Peyer's patch (tissue), 4 donors: ENCODE results near the gene MTFP1. TPM values are rescaled to one million over a fixed set of nuclear protein-coding genes. Genes with fewer than 3 reads are reported as not detected.
"Not testable (repeated sequence)": the region's sequence is repeated elsewhere in the genome, so short reads cannot be mapped to it uniquely, and the experiment has no call there.

Source experiments
- DNase-seq, 3 donors: peaks; one replicate each; pipeline ENCODE4 v3.0.0-alpha.2; 2017 to 2019
- H3K27ac ChIP-seq, 4 donors: fragments of 200-600 bp; sonication (generic); one replicate each; pipeline ENCODE4 v1.5.1; 2016 to 2019
- H3K27me3 ChIP-seq, 2 donors: fragments of 200-600 bp; sonication (generic); one replicate each; pipeline ENCODE4 v1.5.1; 2019
- H3K36me3 ChIP-seq, 3 donors: fragments of 200-600 bp; sonication (generic); one replicate each; pipeline ENCODE4 v1.5.1; 2016 to 2019
- H3K4me1 ChIP-seq, 4 donors: fragments of 200-600 bp; sonication (generic); one replicate each; pipeline ENCODE4 v1.5.1; 2016 to 2019
- H3K4me3 ChIP-seq, 4 donors: fragments of 200-600 bp; sonication (generic); 1 replicate in 3 of 4; 2 replicates in 1 of 4; pipeline ENCODE4 v1.5.1; 2016 to 2019; ENCODE audit warnings: mild to moderate bottlenecking in 1 of 4
- H3K9me3 ChIP-seq, 4 donors: fragments of 200-600 bp; sonication (generic); one replicate each; pipeline ENCODE4 v1.5.1; 2016 to 2019; ENCODE audit warnings: mild to moderate bottlenecking in 1 of 4
- POLR2A ChIP-seq, 2 donors: fragments of 450-650 bp; IDR thresholded peaks; one replicate each; pipeline ENCODE4 v1.5.1; 2017; ENCODE audit warnings: antibody characterized with exemption in 2 of 2, mild to moderate bottlenecking in 2 of 2, moderate library complexity in 2 of 2
- total RNA-seq, 4 donors: library from RNA; depleted of rRNA; stranded (reverse); fragments of >200 nt; gene quantifications; one replicate each; pipeline ENCODE4 v1.1.0, GENCODE V29; 2016
- TF ChIP-seq, protein P1 (sequence below), 6 experiments: fragments of 450-650 bp in 4 of 6; fragments of 200-600 bp in 2 of 6; sonication (generic) in 1 of 6; IDR thresholded peaks; one replicate each; pipeline ENCODE4 v1.5.1; 2017 to 2019; ENCODE audit warnings: antibody characterized with exemption in 6 of 6, mild to moderate bottlenecking in 3 of 6, moderate library complexity in 1 of 6

Gene MTFP1
- total RNA-seq, 4 donors from 2014 or later, result 12.4 to 24.7 (median 19.2) TPM

DNA sequence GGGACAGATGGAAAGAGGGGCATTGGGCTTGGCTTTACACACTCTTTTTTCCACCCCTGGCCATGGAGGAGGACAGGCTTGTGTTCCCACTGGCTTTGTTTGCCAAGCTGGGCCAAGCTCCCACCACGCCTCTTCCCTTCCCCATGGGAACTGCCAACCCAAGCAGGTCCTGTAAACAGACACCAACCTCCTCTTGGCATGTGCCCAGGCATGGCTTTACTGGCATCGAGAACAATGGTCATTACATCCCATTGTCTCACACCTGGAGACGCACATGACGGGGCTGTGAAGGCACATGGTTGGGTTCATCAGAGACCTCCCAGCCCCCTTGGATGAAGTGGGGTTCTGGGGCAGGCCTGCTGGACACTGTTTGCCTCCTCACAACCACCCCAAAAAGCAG is 34.6 kb downstream of the MTFP1 start:
- DNase-seq, result no peak
- Histone ChIP-seq H3K27me3 (no peaks in the 10 kb centered on the region), H3K9me3 (no peaks in the 10 kb centered on the region), H3K4me3 (no peak overlapping the region), H3K36me3 (no peaks in the 10 kb centered on the region), H3K27ac (no peak overlapping the region), H3K4me1 (no peaks in the 10 kb centered on the region)
- TF ChIP-seq POLR2A (IDR thresholded peaks at IDR 0.05), result no peak
- TF ChIP-seq, protein P1, sequence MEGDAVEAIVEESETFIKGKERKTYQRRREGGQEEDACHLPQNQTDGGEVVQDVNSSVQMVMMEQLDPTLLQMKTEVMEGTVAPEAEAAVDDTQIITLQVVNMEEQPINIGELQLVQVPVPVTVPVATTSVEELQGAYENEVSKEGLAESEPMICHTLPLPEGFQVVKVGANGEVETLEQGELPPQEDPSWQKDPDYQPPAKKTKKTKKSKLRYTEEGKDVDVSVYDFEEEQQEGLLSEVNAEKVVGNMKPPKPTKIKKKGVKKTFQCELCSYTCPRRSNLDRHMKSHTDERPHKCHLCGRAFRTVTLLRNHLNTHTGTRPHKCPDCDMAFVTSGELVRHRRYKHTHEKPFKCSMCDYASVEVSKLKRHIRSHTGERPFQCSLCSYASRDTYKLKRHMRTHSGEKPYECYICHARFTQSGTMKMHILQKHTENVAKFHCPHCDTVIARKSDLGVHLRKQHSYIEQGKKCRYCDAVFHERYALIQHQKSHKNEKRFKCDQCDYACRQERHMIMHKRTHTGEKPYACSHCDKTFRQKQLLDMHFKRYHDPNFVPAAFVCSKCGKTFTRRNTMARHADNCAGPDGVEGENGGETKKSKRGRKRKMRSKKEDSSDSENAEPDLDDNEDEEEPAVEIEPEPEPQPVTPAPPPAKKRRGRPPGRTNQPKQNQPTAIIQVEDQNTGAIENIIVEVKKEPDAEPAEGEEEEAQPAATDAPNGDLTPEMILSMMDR (IDR thresholded peaks at IDR 0.05), result no peak

DNA sequence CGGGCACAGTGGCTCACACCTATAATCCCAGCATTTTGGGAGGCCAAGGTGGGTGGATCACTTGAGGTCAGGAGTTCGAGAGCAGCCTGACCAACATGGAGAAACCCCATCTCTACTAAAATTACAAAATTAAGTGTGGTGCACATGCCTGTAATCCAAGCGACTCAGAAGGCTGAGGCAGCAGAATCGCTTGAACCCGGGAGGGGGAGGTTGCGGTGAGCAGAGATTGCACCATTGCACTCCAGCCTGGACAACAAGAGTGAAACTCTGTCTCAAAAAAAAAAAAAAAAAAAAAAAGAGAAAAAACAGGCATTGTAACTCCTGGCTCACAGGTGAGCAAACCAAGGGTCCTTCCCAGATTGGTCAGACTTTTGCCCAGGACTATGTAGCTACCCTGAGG is 35.0 kb downstream of the MTFP1 start:
- not testable (repeated sequence) for H3K4me1 ChIP-seq, H3K4me3 ChIP-seq, DNase-seq, H3K36me3 ChIP-seq, H3K27ac ChIP-seq, H3K9me3 ChIP-seq, H3K27me3 ChIP-seq

DNA sequence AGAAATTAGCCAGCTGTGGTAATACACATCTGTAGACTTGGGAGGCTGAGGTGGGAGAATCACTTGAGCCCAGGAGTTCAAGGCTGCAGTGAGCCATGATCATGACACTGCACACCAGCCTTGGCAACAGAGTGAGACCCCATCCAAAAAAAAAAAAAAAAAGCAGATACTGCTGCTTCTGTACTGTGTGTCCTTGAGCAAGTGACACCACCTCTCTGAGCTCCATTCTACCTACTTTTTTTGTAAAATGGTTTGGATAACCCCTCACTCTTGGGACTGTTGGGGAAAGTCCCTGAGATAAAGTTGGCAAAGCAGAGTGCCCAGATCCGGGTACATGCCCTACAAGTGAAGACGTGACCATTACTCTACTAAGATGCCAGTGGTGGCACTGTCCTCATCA is 43.6 kb downstream of the MTFP1 start:
- Histone ChIP-seq H3K4me1 (no peaks in the 10 kb centered on the region), H3K9me3 (no peaks in the 10 kb centered on the region), H3K36me3 (no peaks in the 10 kb centered on the region), H3K4me3 (no peak overlapping the region), H3K27me3 (no peaks in the 10 kb centered on the region), H3K27ac (no peak overlapping the region)
- DNase-seq, result no peak
- no peak for TF ChIP-seq POLR2A (IDR thresholded peaks at IDR 0.05)
- TF ChIP-seq, protein P1 (IDR thresholded peaks at IDR 0.05), result no peak

DNA sequence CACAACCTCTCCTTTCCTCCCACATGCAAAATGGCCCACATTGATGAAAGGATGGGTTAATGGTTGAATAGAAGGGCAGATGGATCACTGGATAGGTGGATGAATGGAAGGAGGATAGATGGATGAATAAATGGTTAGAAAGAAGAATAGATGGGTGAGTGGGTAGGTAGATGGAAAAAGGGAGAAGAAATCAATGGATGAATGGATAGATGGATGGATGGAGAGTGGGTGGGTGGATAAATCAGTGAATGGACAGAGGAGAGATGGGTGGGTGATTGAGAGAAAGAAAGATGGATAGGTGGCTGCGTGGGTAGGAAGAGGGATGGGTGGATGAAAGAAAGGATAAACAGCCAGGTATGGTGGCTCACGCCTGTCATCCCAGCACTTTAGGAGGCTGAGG is 45.1 kb downstream of the MTFP1 start:
- DNase-seq, result no peak
- Histone ChIP-seq H3K9me3 (no peaks in the 10 kb centered on the region), H3K27me3 (no peaks in the 10 kb centered on the region), H3K27ac (no peak overlapping the region), H3K4me1 (no peaks in the 10 kb centered on the region), H3K36me3 (no peaks in the 10 kb centered on the region), H3K4me3 (no peak overlapping the region)
- TF ChIP-seq, protein P1 (IDR thresholded peaks at IDR 0.05), result no peak
- TF ChIP-seq POLR2A (IDR thresholded peaks at IDR 0.05), result no peak

DNA sequence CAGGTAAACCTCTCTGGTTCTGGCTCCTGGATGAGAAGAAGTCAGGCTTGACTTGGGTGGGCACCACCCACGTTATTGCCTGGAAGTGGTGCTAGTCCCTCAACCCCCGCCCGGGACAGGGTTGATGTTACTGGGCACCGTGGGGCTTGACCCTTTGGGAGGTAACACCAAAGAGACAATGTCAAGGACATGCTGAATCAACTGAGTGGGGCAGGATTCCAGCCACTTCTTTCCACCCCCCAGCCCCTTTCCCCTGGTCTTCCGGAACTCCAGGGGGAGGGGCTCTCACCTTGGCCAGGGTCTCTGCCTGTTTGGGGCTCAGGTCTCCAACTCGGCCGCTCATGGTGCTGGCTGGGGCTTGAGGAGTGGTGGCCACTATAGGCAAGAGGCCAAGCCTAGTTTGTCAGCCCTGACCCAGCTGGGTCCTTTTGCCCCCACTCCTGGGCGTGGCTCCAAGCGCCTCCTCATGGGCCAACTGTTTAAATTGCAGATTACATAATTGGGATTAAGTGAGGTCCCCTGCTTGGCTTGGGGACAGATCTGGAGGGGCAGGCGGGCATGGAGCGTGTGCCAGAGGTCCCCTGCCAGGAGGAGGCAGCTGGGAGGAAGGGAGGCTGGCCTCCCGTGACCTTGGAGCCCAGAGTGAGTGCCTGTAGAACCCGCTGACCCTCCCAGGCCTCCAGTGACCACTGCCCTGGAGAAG is 46.2 kb downstream of the MTFP1 start, which contains the start of gene SEC14L3:
SEC14L3 (minus strand) TSS at position 402 of the 703 bp plus-strand sequence; CDS start at position 343, 59 bp downstream.
- Histone ChIP-seq H3K27me3 (no peaks in the 10 kb centered on the region), H3K9me3 (no peaks in the 10 kb centered on the region)
- TF ChIP-seq POLR2A (IDR thresholded peaks at IDR 0.05), result no peak
- TF ChIP-seq, protein P1 (IDR thresholded peaks at IDR 0.05), result no peak

DNA sequence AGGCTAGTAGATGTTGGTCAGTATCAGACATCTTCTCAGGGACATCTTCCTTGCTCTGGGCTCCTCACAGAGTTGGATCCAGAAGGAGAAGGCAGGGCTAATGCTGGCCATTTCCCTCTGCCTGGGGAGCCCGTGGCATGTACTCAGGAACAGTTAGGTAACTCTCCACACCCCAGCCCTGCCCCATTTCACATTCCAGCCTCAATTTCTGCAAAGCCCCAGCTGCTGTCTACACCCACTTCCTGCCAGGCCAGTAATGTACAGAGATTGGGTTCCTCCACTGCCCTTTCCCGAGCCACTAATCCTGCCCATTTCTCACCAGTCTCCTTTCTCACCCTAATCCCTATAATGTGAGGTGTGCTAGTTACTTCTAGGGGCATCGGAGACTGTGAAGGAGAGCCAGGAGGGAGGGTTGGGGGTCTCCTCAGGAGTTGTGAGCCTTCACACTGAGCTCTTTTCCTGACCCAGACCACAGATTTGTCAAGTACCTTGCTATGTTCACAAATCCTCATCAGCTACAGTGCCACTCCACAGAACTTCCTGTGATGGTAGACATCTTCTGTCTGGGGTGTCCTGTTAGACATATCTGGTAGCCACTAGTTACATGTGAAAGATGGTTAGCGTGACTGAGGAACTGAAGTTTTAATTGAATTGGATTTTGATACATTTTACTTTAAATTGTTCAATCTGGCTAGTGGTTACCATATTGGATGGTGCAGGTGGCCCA is 47.6 kb downstream of the MTFP1 start:
- TF ChIP-seq, protein P1 (IDR thresholded peaks at IDR 0.05), result no peak
- TF ChIP-seq POLR2A (IDR thresholded peaks at IDR 0.05), result no peak
- H3K9me3 ChIP-seq, result no peaks in the 10 kb centered on the region
- H3K27me3 ChIP-seq, result no peaks in the 10 kb centered on the region
- H3K4me1 ChIP-seq, result no peaks in the 10 kb centered on the region
- DNase-seq, result no peak
- no peak overlapping the region for H3K4me3 ChIP-seq
- H3K27ac ChIP-seq, result no peak overlapping the region
- H3K36me3 ChIP-seq, result no peaks in the 10 kb centered on the region

More for the DNA sequence above, 46.2 kb downstream of the MTFP1 start, which contains the start of gene SEC14L3:
- no peak within 1 kb of the TSS for H3K4me3 ChIP-seq
- no peak for DNase-seq
- H3K27ac ChIP-seq, result no peak within 1 kb of the TSS
- H3K36me3 ChIP-seq, result no peaks in the 10 kb centered on the region
- no peaks in the 10 kb centered on the region for H3K4me1 ChIP-seq
